ENCODE data around the gene ZNF75A. TPM values are rescaled to one million over a fixed set of nuclear protein-coding genes. Genes with fewer than 3 reads are reported as not detected.

ZNF75A gene
- 17.8 and 19.5 TPM in 2 replicates for total RNA-seq

- no peaks in the 10 kb centered on the region for H3K36me3 ChIP-seq (ENCODE audit: control insufficient read depth, insufficient read depth, low read length)
- H3K4me3 ChIP-seq (ENCODE audit: low read depth, low read length): peak within 1 kb of the TSS; percentile 63
- DNase-seq (ENCODE audit: low read depth): peak; percentile 53
- H3K27me3 ChIP-seq (ENCODE audit: control insufficient read depth, insufficient read depth, low read length): no peaks in the 10 kb centered on the region
- no peak for TF ChIP-seq CTCF (IDR thresholded peaks at IDR 0.05; ENCODE audit: insufficient read depth, low read length, poor library complexity, severe bottlenecking)
Observed at GRCh38 chr16:3305109-3306068, at the start of gene ZNF75A, which contains the start of gene TIGD7. TSS of gene ZNF75A (plus strand) at chr16:3305497. CDS start at chr16:3308429, 2,932 bp downstream. TSS of gene TIGD7 (minus strand) at chr16:3305430. CDS start at chr16:3300614, 4,816 bp downstream.

- H3K36me3 ChIP-seq (ENCODE audit: control insufficient read depth, insufficient read depth, low read length): no peaks in the 10 kb centered on the region
- no peak for DNase-seq (ENCODE audit: low read depth)
- no peak for TF ChIP-seq CTCF (IDR thresholded peaks at IDR 0.05; ENCODE audit: insufficient read depth, low read length, poor library complexity, severe bottlenecking)
- peaks cover 2% of the 10 kb centered on the region for H3K27me3 ChIP-seq (ENCODE audit: control insufficient read depth, insufficient read depth, low read length)
- H3K4me3 ChIP-seq (ENCODE audit: low read depth, low read length): no peak within 1 kb of the TSS
Observed at GRCh38 chr16:3256146-3256865, 49.0 kb upstream of the ZNF75A start, which contains the start of gene MEFV. TSS of gene MEFV (minus strand) at chr16:3256633. CDS start at chr16:3256587, 46 bp downstream.

- peaks cover 2% of the 10 kb centered on the region for H3K27me3 ChIP-seq (ENCODE audit: control insufficient read depth, insufficient read depth, low read length)
- no peaks in the 10 kb centered on the region for H3K36me3 ChIP-seq (ENCODE audit: control insufficient read depth, insufficient read depth, low read length)
- DNase-seq (ENCODE audit: low read depth): no peak
- TF ChIP-seq CTCF (IDR thresholded peaks at IDR 0.05; ENCODE audit: insufficient read depth, low read length, poor library complexity, severe bottlenecking): no peak
- H3K4me3 ChIP-seq (ENCODE audit: low read depth, low read length): no peak overlapping the region
Observed at GRCh38 chr16:3256866-3257465, 48.3 kb upstream of the ZNF75A start.

GRCh38 chr16:3259836-3260235 is 45.5 kb upstream of the ZNF75A start:
- DNase-seq (ENCODE audit: low read depth): no peak
- Histone ChIP-seq H3K27me3 (ENCODE audit: control insufficient read depth, insufficient read depth, low read length) (no peaks in the 10 kb centered on the region), H3K4me3 (ENCODE audit: low read depth, low read length) (no peak overlapping the region), H3K36me3 (ENCODE audit: control insufficient read depth, insufficient read depth, low read length) (no peaks in the 10 kb centered on the region)
- TF ChIP-seq CTCF (IDR thresholded peaks at IDR 0.05; ENCODE audit: insufficient read depth, low read length, poor library complexity, severe bottlenecking): no peak

- Histone ChIP-seq H3K27me3 (ENCODE audit: control insufficient read depth, insufficient read depth, low read length) (no peaks in the 10 kb centered on the region), H3K36me3 (ENCODE audit: control insufficient read depth, insufficient read depth, low read length) (no peaks in the 10 kb centered on the region), H3K4me3 (ENCODE audit: low read depth, low read length) (no peak overlapping the region)
- no peak for TF ChIP-seq CTCF (IDR thresholded peaks at IDR 0.05; ENCODE audit: insufficient read depth, low read length, poor library complexity, severe bottlenecking)
- DNase-seq (ENCODE audit: low read depth): no peak
Observed at GRCh38 chr16:3262517-3262916, 42.8 kb upstream of the ZNF75A start.
